Activated CD4-positive, alpha-beta T cell treated with anti-CD3 and anti-CD28 coated beads, Interleukin-2, amount 10 ng/mL, durations not matched to agents 24 days and 14 days (primary cell): Measurements from ENCODE around the gene PNMA6A. TPM values are rescaled to one million over a fixed set of nuclear protein-coding genes. Genes with fewer than 3 reads are reported as not detected.
"Not testable (repeated sequence)": the region's sequence is repeated elsewhere in the genome, so short reads cannot be mapped to it uniquely, and the experiment has no call there.

Experiments
- DNase-seq: peaks from one replicate; pipeline ENCODE4 v3.0.0; 2022
- H3K27ac Mint-ChIP-seq: one replicate; pipeline ENCODE4 v1.8.0; 2022; ENCODE audit warnings: mild to moderate bottlenecking, mixed read lengths
- H3K27me3 Mint-ChIP-seq: one replicate; pipeline ENCODE4 v1.8.0; 2022; ENCODE audit warnings: mixed read lengths
- H3K36me3 Mint-ChIP-seq: one replicate; pipeline ENCODE4 v1.8.0; 2022; ENCODE audit warnings: low read depth, mild to moderate bottlenecking, mixed read lengths
- H3K4me1 Mint-ChIP-seq: one replicate; pipeline ENCODE4 v1.8.0; 2021; ENCODE audit warnings: mixed read lengths
- H3K4me3 Mint-ChIP-seq: one replicate; pipeline ENCODE4 v1.8.0; 2022; ENCODE audit warnings: mild to moderate bottlenecking, moderate library complexity, mixed read lengths
- H3K9me3 Mint-ChIP-seq: one replicate; pipeline ENCODE4 v1.8.0; 2021; ENCODE audit warnings: mixed read lengths
- intact Hi-C: fragments of 100-400 bp; cut with micrococcal nuclease; formaldehyde crosslinking; loops from one replicate; pipeline ENCODE4 v1.15.1; 2023
- total RNA-seq: library from RNA; stranded (reverse); gene quantifications from 2 replicates; pipeline ENCODE4 v1.2.3, GENCODE V29; 2022

Gene PNMA6A
- total RNA-seq, result 0.70 and 1.2 TPM in 2 replicates

DNA sequence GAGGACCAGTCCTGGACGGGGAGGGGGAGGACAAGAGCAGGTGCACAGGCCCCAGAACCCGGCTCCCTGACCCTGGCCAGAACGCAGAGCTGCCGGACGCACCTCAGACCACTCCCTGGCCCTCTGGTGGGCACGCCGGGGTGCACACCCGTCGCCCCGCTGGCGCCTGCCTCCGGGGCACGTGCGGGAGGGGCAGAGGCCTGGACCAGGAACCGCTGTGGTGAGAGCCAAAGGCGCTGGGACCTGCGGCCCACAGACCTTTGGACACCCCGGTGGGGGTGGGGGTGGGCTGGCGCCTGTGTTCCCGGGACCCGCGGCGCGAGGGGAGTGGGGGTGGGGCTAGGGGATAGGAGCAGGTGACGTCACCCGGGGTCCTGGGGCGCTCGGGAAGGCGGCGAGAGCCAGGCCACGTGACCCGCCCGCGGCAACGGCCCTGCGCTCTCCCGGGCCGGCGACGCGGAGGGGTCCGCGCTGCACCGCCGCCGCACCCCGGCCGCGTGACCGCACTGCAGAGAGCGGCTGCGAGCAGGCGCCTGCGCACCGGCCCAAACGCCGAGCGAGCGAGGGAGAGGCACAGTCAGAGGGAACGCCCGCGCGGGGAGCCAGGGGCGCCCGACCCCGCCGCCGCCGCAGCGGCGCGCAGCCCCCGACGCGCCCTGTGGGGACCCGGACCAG, at the start of gene PNMA6A:
TSS of gene PNMA6A (plus strand) at position 546 of the 675 bp plus-strand sequence. CDS start 609 bp downstream, outside the sequence.
- H3K4me3 Mint-ChIP-seq, intact Hi-C loops, H3K27ac Mint-ChIP-seq, H3K9me3 Mint-ChIP-seq, H3K36me3 Mint-ChIP-seq, H3K27me3 Mint-ChIP-seq, DNase-seq, H3K4me1 Mint-ChIP-seq: not testable (repeated sequence)

DNA sequence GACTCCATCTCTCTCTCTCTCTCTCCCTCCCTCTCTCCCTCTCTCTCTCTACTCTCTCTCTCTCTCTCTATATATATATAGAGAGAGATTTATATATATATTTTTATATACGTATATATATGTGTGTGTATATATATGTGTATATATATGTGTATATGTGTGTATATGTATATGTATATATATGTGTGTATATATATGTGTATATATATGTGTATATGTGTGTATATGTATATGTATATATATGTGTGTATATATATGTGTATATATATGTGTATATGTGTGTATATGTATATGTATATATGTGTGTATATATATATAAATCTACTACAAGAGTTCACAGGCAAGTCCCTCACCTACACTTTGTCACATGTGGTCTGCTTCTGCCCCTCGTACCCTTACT, 45.8 kb upstream of the PNMA6A start:
- intact Hi-C loops, H3K27me3 Mint-ChIP-seq, H3K27ac Mint-ChIP-seq, H3K4me3 Mint-ChIP-seq, H3K4me1 Mint-ChIP-seq, DNase-seq, H3K9me3 Mint-ChIP-seq, H3K36me3 Mint-ChIP-seq: not testable (repeated sequence)

DNA sequence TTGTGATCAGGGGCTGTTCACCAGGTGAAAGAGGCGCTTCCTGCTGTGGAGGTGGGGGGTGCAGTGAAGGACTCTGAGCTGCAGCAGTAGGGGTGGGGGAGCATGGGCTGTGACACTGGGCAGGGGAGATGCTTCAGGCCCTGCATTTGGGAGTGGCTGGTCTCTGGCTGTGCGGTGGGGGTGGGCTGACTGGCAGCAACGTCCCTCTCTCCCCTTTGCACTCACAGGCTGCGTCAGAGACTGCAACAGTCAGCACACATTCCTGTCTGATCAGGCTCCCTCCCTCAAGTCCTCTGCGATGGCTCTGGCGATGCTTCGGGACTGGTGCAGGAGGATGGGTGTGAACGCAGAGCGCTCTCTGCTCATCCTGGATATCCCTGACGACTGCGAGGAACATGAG, 43.8 kb upstream of the PNMA6A start:
- intact Hi-C loops, DNase-seq, H3K27me3 Mint-ChIP-seq, H3K36me3 Mint-ChIP-seq, H3K4me3 Mint-ChIP-seq, H3K27ac Mint-ChIP-seq, H3K4me1 Mint-ChIP-seq, H3K9me3 Mint-ChIP-seq: not testable (repeated sequence)

DNA sequence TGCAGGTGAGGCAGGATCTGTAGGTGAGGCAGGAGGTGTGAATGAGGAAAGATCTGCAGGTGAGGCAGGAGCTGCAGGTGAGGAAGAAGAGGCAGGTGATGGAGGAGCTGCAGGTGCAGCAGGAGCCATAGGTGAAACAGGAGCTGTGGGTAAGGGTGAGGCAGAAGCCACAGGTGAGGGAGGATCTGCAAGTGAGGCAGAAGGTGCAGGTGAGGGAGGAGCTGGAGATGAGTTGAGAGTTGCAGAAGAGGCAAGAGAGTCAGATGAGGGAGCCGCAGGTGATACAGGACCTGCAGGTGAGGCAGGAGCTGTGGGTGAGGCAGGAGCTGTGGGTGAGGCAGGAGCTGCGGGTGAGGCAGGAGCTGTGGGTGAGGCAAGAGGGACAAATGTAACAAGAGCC, 43.1 kb upstream of the PNMA6A start:
- no peaks in the 10 kb centered on the region for H3K9me3 Mint-ChIP-seq

DNA sequence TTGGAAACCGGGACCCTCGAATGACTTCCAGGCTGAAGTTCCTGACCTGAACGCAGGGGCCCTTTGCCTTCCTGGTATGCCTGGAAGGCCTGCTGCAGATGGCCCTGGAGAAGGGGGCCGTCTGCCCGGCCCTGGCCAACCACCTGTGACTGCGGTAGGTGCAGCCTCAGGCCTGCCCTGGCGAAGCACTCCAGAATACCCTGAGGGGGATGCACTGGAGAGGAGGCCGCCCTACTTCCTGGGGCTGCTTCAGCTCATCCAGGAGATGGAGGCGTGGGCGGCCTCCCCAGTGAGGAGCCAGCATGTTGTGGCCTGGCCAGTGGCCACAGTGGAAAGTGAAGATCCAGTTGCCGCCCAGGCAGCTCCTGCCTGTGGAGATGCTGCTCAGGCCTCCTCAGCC, 42.4 kb upstream of the PNMA6A start:
- intact Hi-C loops, result loop anchor here (10.0 kb wide), 1 partner anchor 635 kb away; no protein-coding TSS in a partner anchor
- peaks cover 4% of the 10 kb centered on the region for H3K4me1 Mint-ChIP-seq
- no peaks in the 10 kb centered on the region for H3K9me3 Mint-ChIP-seq
- H3K36me3 Mint-ChIP-seq, result no peaks in the 10 kb centered on the region
- no peak overlapping the region for H3K27ac Mint-ChIP-seq
- H3K27me3 Mint-ChIP-seq, result no peaks in the 10 kb centered on the region
- no peak overlapping the region for H3K4me3 Mint-ChIP-seq
- DNase-seq, result no peak

More for the DNA sequence above, 43.1 kb upstream of the PNMA6A start:
- Mint-ChIP-seq H3K4me1 (peaks cover 4% of the 10 kb centered on the region), H3K4me3 (no peak overlapping the region), H3K27ac (no peak overlapping the region), H3K36me3 (no peaks in the 10 kb centered on the region), H3K27me3 (no peaks in the 10 kb centered on the region)
- DNase-seq, result no peak
- intact Hi-C loops, result no loop called here

DNA sequence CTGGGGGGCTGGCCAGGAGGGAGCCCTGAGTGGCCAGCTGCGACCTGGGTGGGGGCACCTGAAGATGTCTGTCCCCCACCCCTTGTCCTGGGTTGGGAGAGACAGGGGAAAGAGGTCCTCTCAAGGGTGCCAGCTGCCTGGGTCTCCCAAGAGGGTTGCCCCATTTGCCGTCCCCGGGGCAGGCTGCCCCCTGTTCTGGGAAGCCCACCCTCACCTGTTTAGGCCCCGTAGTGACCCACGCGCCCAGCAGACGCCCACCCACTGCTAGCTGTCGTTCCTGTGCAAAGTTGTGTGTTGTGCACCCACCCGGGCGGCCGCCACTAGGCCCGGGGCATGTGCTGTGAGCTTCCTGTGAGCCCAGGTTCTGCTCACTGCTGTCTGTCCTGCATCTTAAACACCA, 41.5 kb upstream of the PNMA6A start:
- Mint-ChIP-seq H3K27me3 (no peaks in the 10 kb centered on the region), H3K27ac (no peak overlapping the region)
- intact Hi-C loops, result loop anchor here (10.0 kb wide), 1 partner anchor 634 kb away; no protein-coding TSS in a partner anchor

DNA sequence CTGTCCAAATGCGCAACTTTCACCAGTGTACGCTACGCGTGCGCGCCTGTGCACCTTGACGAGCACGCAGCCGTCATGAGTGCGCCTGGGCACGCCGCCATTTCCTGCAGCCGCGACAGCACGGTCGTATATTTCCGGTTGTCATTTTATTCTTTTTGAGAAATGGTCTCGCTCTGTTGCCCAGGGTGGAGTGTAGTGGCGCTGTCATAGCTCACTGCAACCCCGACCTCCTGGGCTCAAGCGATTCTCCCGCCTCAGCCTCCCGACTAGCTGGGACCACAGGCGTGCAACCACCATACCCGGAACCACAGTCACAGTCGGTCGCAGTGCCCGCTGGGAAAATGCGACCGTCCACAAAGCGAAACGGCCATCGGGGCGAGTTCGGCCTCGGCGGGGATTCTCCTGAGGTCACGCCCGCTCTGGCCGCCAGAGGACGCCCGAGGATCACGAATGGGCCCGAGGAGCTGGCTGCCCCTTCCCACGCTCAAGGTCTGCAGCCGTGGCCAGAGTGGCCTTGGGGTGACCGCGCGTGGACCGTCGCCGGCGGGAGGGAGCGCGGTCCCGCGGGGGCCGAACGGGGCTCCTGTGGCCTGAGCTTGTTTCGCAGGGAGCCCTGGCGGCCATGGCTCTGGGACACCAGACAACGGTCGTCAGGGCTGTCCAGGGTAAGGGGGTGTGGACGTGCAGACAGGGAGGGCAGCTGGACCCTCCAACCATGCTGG, 39.7 kb upstream of the PNMA6A start:
- H3K27ac Mint-ChIP-seq, result peak overlapping the region; percentile 85

More for the DNA sequence above, 41.5 kb upstream of the PNMA6A start:
- H3K9me3 Mint-ChIP-seq, result no peaks in the 10 kb centered on the region
- no peak overlapping the region for H3K4me3 Mint-ChIP-seq
- H3K36me3 Mint-ChIP-seq, result no peaks in the 10 kb centered on the region
- peaks cover 4% of the 10 kb centered on the region for H3K4me1 Mint-ChIP-seq
- DNase-seq, result no peak

DNA sequence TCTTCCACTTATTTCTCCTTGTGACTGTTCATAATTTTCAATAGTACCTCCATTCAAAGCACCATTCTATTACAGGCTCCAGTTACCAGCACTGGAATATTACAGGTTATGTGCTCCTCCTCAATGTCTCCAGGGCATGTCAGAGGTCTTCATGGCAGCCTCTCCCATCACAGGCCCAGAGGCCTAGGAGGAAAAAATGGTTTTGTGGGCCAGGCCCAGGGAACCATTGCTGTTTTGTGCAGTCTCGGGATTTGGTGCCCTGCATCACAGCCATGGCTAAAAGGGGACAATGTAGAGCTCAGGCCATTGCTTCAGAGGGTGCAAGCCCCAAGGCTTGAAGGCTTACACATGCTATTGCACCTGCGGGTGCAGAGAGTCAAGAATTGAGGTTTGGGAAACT, 23.2 kb upstream of the PNMA6A start:
- H3K27me3 Mint-ChIP-seq, result peaks cover 2% of the 10 kb centered on the region
- DNase-seq, result no peak
- no peaks in the 10 kb centered on the region for H3K4me1 Mint-ChIP-seq
- H3K9me3 Mint-ChIP-seq, result peaks cover 4% of the 10 kb centered on the region
- H3K36me3 Mint-ChIP-seq, result peaks cover 8% of the 10 kb centered on the region
- no peak overlapping the region for H3K27ac Mint-ChIP-seq
- intact Hi-C loops, result no loop called here
- H3K4me3 Mint-ChIP-seq, result no peak overlapping the region

More for the DNA sequence above, 39.7 kb upstream of the PNMA6A start:
- peaks cover 4% of the 10 kb centered on the region for H3K4me1 Mint-ChIP-seq
- H3K9me3 Mint-ChIP-seq, result no peaks in the 10 kb centered on the region
- no peaks in the 10 kb centered on the region for H3K27me3 Mint-ChIP-seq
- intact Hi-C loops, result loop anchor here (1.0 to 10.0 kb wide), 3 partner anchors 73 to 632 kb away; no protein-coding TSS in a partner anchor
- H3K36me3 Mint-ChIP-seq, result no peaks in the 10 kb centered on the region
- peak; percentile 90 for DNase-seq
- peak overlapping the region; percentile 86 for H3K4me3 Mint-ChIP-seq

DNA sequence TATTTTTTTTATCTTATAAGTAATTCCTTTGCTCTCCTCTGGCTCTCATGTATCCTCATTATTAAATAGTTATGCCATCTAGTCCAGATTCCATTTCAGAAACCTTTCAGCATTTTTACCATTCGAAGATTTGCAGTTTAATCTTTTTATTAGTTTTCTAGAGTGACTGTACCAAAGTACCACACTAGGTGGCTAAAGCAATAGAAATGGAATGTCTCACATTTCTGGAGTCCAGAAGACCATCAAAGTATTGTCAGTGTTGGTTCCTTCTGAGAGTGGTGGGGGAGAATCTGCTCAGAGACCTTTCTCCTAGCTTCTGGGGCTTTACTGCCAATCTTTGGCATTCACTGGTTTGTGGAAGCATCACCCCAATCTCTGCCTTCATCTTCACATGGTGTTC, 19.7 kb upstream of the PNMA6A start:
- intact Hi-C loops, result no loop called here
- Mint-ChIP-seq H3K36me3 (peaks cover 8% of the 10 kb centered on the region), H3K9me3 (peaks cover 4% of the 10 kb centered on the region), H3K27ac (no peak overlapping the region), H3K4me1 (no peaks in the 10 kb centered on the region), H3K4me3 (no peak overlapping the region), H3K27me3 (peaks cover 12% of the 10 kb centered on the region)
- no peak for DNase-seq

DNA sequence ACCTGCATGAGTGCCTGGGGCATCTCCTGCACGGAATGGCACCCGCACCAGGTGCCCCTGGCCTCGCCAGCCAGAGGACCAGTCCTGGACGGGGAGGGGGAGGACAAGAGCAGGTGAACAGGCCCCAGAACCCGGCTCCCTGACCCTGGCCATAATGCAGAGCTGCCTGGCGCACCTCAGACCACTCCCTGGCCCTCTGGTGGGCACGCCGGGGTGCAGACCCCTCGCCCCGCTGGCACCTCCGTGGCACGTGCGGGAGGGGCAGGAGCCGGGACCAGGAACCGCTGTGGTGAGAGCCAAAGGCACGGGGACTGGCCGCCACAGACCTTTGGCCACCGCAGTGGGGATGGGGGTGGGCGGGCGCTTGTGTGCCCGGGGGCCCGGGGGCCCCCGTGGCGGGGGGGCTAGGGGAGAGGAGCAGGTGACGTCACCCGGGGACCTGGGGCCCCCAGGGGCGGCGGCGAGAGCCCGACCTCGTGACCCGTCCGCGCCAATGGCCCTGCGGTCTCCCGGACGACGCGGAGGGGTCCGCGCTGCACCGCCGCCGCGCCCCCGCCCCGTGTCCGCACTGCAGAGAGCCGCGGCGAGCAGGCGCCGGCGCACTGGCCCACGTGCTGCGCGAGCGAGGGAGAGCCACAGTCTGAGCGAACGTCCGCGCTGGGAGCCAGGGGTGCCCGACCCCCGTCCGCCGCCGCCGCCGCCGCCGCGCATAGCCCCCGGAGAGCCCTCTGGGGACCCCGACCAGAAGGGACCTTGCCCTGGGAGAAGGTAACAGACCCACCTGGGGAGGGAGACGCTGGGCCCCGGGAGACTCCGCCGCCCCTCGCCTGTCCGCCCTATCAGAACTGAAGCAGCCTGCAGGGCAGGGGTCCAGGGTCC, 16.1 kb upstream of the PNMA6A start, which contains the start of gene PNMA3:
TSS of gene PNMA3 (plus strand) at position 600 of the 879 bp plus-strand sequence. CDS start 586 bp downstream, outside the sequence.
- DNase-seq, result no peak
- Mint-ChIP-seq H3K36me3 (no peaks in the 10 kb centered on the region), H3K27ac (no peak within 1 kb of the TSS), H3K9me3 (no peaks in the 10 kb centered on the region), H3K4me3 (no peak within 1 kb of the TSS), H3K27me3 (peaks cover 12% of the 10 kb centered on the region), H3K4me1 (no peaks in the 10 kb centered on the region)
- intact Hi-C loops, result no loop called here

DNA sequence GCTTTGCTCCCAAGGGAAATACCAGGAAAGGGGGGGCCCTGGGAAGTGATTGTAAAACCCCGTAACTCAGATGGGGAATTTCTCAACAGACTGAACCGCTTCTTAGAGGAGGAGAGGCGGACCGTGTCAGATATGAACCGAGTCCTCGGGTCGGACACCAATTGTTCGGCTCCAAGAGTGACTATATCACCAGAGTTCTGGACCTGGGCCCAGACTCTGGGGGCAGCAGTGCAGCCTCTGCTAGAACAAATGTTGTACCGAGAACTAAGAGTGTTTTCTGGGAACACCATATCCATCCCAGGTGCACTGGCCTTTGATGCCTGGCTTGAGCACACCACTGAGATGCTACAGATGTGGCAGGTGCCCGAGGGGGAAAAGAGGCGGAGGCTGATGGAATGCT, 15.0 kb upstream of the PNMA6A start:
- no peak for DNase-seq
- Mint-ChIP-seq H3K36me3 (no peaks in the 10 kb centered on the region), H3K9me3 (no peaks in the 10 kb centered on the region), H3K4me1 (no peaks in the 10 kb centered on the region), H3K27ac (no peak overlapping the region), H3K4me3 (no peak overlapping the region), H3K27me3 (peaks cover 12% of the 10 kb centered on the region)
- intact Hi-C loops, result no loop called here

DNA sequence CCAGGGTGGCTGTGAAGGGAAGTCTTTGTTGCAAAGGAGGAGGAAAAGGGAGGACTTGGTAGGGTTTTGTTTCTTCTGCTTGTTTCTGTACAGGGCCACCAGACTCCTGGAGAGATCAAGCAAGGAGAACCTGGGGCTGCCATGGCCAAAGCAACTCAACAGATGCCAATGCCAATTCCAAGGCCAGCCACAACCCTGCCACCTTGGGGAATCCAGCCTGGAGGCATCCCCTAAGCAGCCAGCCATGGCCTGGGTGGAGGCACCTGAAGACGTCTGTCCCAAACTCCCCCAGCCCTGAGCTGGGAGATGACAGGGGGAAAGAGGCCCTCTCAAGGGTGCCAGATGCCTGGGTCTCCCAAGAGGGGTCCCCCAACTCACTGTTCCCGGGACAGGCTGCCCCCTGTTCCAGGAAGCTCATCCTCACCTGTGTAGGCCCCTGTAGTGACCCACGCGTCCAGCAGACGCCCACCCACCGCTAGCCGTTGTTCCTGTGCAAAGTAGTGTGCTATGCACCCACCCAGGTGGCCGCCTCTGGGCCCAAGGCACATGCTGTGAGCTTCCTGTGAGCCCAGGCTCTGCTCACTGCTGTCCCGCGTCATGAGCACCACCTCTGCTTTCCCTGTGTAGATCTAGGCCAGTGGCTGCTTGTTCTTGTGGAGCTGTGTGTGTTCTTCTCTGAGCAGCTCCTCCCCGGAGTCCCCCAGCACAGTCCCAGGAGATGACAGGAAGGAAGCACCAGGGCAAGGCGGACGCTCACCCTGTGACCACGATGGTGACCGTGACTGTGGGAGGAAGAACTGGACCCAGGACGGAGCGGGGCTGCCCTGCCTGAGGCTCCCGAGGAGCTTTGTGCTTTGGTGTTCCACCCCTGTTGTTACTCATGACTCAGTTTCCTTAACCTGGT, 12.8 kb upstream of the PNMA6A start:
- DNase-seq, result no peak
- H3K9me3 Mint-ChIP-seq, result no peaks in the 10 kb centered on the region

DNA sequence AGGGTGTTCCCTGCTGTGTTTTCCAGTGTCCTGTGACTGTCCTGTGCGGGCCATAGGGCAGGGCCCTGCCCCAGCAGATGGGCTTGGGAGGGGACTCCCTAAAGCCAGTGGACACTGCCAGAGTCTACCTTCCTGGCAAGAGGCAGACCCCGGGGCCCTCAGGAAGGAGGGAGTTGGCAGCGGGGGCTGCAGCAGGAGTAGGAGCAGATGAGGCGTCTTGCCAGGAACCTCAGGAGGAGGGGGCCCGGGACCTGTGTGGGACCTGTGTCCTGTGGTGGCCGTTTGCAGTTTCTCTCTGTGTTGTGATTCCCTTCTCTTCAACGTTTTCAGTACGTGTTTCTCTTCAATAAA, 12.2 kb upstream of the PNMA6A start:
- no peak overlapping the region for H3K4me3 Mint-ChIP-seq
- peaks cover 8% of the 10 kb centered on the region for H3K27me3 Mint-ChIP-seq
- intact Hi-C loops, result no loop called here
- no peak for DNase-seq
- no peak overlapping the region for H3K27ac Mint-ChIP-seq
- no peaks in the 10 kb centered on the region for H3K36me3 Mint-ChIP-seq
- H3K4me1 Mint-ChIP-seq, result no peaks in the 10 kb centered on the region
- no peaks in the 10 kb centered on the region for H3K9me3 Mint-ChIP-seq

More for the DNA sequence above, 12.8 kb upstream of the PNMA6A start:
- Mint-ChIP-seq H3K36me3 (no peaks in the 10 kb centered on the region), H3K4me1 (no peaks in the 10 kb centered on the region), H3K27ac (no peak overlapping the region), H3K4me3 (no peak overlapping the region), H3K27me3 (peaks cover 11% of the 10 kb centered on the region)
- intact Hi-C loops, result no loop called here
